NCI-H748 treated with DMSO at 0.1 percent for 48 hours (cell line): ENCODE results near the gene LRP8.

Experiments
- DNase-seq: peaks from one replicate; lab custom pipeline; 2025; lab: John Stamatoyannopoulos, UW

LRP8 gene

GRCh38 chr1:53304527-53304926 lies 23.3 kb downstream of the LRP8 start:
- no peak for DNase-seq

GRCh38 chr1:53303726-53304515 lies 23.9 kb downstream of the LRP8 start:
- DNase-seq, result no peak

- no peak for DNase-seq
Measured at GRCh38 chr1:53303243-53303642, 24.6 kb downstream of the LRP8 start.

GRCh38 chr1:53299233-53299632 lies 28.6 kb downstream of the LRP8 start:
- no peak for DNase-seq

GRCh38 chr1:53298045-53298637 lies 29.7 kb downstream of the LRP8 start:
- DNase-seq, result no peak

- DNase-seq, result no peak
Measured at GRCh38 chr1:53297195-53297594, 30.7 kb downstream of the LRP8 start.

- no peak for DNase-seq
Measured at GRCh38 chr1:53296117-53296749, 31.6 kb downstream of the LRP8 start.

GRCh38 chr1:53295726-53296116 lies 32.1 kb downstream of the LRP8 start:
- no peak for DNase-seq

- DNase-seq, result no peak
Measured at GRCh38 chr1:53295295-53295694, 32.6 kb downstream of the LRP8 start.

GRCh38 chr1:53294567-53294966 lies 33.3 kb downstream of the LRP8 start:
- no peak for DNase-seq

- DNase-seq, result no peak
Measured at GRCh38 chr1:53294061-53294460, 33.8 kb downstream of the LRP8 start.

- no peak for DNase-seq
Measured at GRCh38 chr1:53293123-53293522, 34.7 kb downstream of the LRP8 start.

GRCh38 chr1:53292690-53293089 lies 35.2 kb downstream of the LRP8 start:
- DNase-seq, result no peak

GRCh38 chr1:53291574-53291973 lies 36.3 kb downstream of the LRP8 start:
- DNase-seq, result no peak

- DNase-seq, result no peak
Measured at GRCh38 chr1:53288790-53289429, 39.0 kb downstream of the LRP8 start.

GRCh38 chr1:53288002-53288789 lies 39.7 kb downstream of the LRP8 start:
- DNase-seq, result no peak

- peak; percentile 9 for DNase-seq
Measured at GRCh38 chr1:53286955-53287354, 40.9 kb downstream of the LRP8 start.

GRCh38 chr1:53285969-53286760 lies 41.7 kb downstream of the LRP8 start:
- no peak for DNase-seq

- no peak for DNase-seq
Measured at GRCh38 chr1:53285546-53285945, 42.3 kb downstream of the LRP8 start.

GRCh38 chr1:53284224-53285020 lies 43.4 kb downstream of the LRP8 start:
- DNase-seq, result no peak
